Tibial artery (tissue), 4 donors: ENCODE data around the gene MCOLN1.

Experiments
- DNase-seq, 2 donors: peaks; one replicate each; pipeline ENCODE4 v3.0.0-alpha.2; 2019
- H3K27ac ChIP-seq, 2 donors: fragments of 200-600 bp; sonication (generic) in 1 of 2; 1 replicate in 1 of 2; 2 replicates in 1 of 2; pipeline ENCODE4 v1.5.1; 2018 to 2019; ENCODE audit warnings: mild to moderate bottlenecking in 1 of 2
- H3K27me3 ChIP-seq, 2 donors: fragments of 200-600 bp; sonication (generic) in 1 of 2; one replicate each; pipeline versions ENCODE4 v1.5.1 to v1.6.0; 2016 to 2019
- H3K36me3 ChIP-seq, 3 donors: fragments of 200-600 bp; sonication (generic) in 2 of 3; one replicate each; pipeline ENCODE4 v1.5.1; 2016 to 2019; ENCODE audit warnings: mild to moderate bottlenecking in 2 of 3
- H3K4me1 ChIP-seq, 4 donors: fragments of 200-600 bp; sonication (generic) in 2 of 4; 1 replicate in 3 of 4; 2 replicates in 1 of 4; pipeline ENCODE4 v1.5.1; 2016 to 2019
- H3K4me3 ChIP-seq, 2 donors: fragments of 200-600 bp; sonication (generic) in 1 of 2; 1 replicate in 1 of 2; 2 replicates in 1 of 2; pipeline ENCODE4 v1.5.1; 2018 to 2019; ENCODE audit warnings: mild to moderate bottlenecking in 2 of 2
- H3K9me3 ChIP-seq, 3 donors: fragments of 200-600 bp; sonication (generic) in 1 of 3; one replicate each; pipeline ENCODE4 v1.5.1; 2016 to 2019
- CTCF ChIP-seq, 2 experiments: fragments of 200-600 bp in 1 of 2; fragments of 450-650 bp in 1 of 2; IDR thresholded peaks; one replicate each; pipeline ENCODE4 v1.5.1; 2017 to 2019; ENCODE audit warnings: antibody characterized with exemption in 2 of 2, mild to moderate bottlenecking in 1 of 2, moderate library complexity in 1 of 2
- intact Hi-C: fragments of 100-400 bp; cut with DNase I; formaldehyde crosslinking; loops from one replicate; pipeline ENCODE4 v1.15.0; 2023; ENCODE audit warnings: low total_unique reads

Gene MCOLN1

GRCh38 chr19:7544626-7545025 lies 22.2 kb downstream of the MCOLN1 start:
- no peak for DNase-seq
- no peak overlapping the region for H3K27ac ChIP-seq
- peaks cover 37 to 69% (median 49%) of the 10 kb centered on the region in 3 donors for H3K36me3 ChIP-seq
- intact Hi-C loops, result no loop called here
- no peaks in the 10 kb centered on the region for H3K4me1 ChIP-seq
- no peaks in the 10 kb centered on the region for H3K27me3 ChIP-seq
- TF ChIP-seq CTCF (IDR thresholded peaks at IDR 0.05), result no peak
- H3K4me3 ChIP-seq, result no peak overlapping the region
- no peaks in the 10 kb centered on the region for H3K9me3 ChIP-seq

- Histone ChIP-seq H3K27me3 (no peaks in the 10 kb centered on the region), H3K4me1 (no peaks in the 10 kb centered on the region), H3K4me3 (no peak overlapping the region), H3K27ac (no peak overlapping the region), H3K36me3 (peaks cover 37 to 69% (median 49%) of the 10 kb centered on the region in 3 donors), H3K9me3 (no peaks in the 10 kb centered on the region)
- no peak for DNase-seq
- intact Hi-C loops, result no loop called here
- TF ChIP-seq CTCF (IDR thresholded peaks at IDR 0.05), result no peak
These were observed 22.9 kb downstream of the MCOLN1 start for GRCh38 chr19:7545300-7545699.

GRCh38 chr19:7545904-7546303 lies 23.5 kb downstream of the MCOLN1 start:
- H3K36me3 ChIP-seq, result peaks cover 34 to 69% (median 49%) of the 10 kb centered on the region in 3 donors

GRCh38 chr19:7547159-7547558 lies 24.7 kb downstream of the MCOLN1 start:
- intact Hi-C loops, result no loop called here
- no peak for DNase-seq
- Histone ChIP-seq H3K27me3 (no peaks in the 10 kb centered on the region), H3K36me3 (peaks cover 23 to 69% (median 38%) of the 10 kb centered on the region in 3 donors), H3K4me1 (peaks cover 0 to 10% (median 2%) of the 10 kb centered on the region in 4 donors), H3K4me3 (no peak overlapping the region), H3K27ac (no peak overlapping the region), H3K9me3 (no peaks in the 10 kb centered on the region)
- no peak for TF ChIP-seq CTCF (IDR thresholded peaks at IDR 0.05)

More at GRCh38 chr19:7545904-7546303, 23.5 kb downstream of the MCOLN1 start:
- no peak for TF ChIP-seq CTCF (IDR thresholded peaks at IDR 0.05)
- Histone ChIP-seq H3K27ac (no peak overlapping the region), H3K27me3 (no peaks in the 10 kb centered on the region), H3K4me1 (peaks cover 0 to 2% (median 0%) of the 10 kb centered on the region in 4 donors), H3K9me3 (no peaks in the 10 kb centered on the region), H3K4me3 (no peak overlapping the region)
- intact Hi-C loops, result no loop called here
- no peak for DNase-seq

GRCh38 chr19:7549429-7550148 lies 27.2 kb downstream of the MCOLN1 start:
- no peak for DNase-seq
- no peaks in the 10 kb centered on the region for H3K27me3 ChIP-seq

More at GRCh38 chr19:7549429-7550148, 27.2 kb downstream of the MCOLN1 start:
- peaks cover 21 to 66% (median 35%) of the 10 kb centered on the region in 3 donors for H3K36me3 ChIP-seq
- peaks cover 0 to 10% (median 2%) of the 10 kb centered on the region in 4 donors for H3K4me1 ChIP-seq
- no peak overlapping the region for H3K27ac ChIP-seq
- intact Hi-C loops, result no loop called here
- no peaks in the 10 kb centered on the region for H3K9me3 ChIP-seq
- no peak for TF ChIP-seq CTCF (IDR thresholded peaks at IDR 0.05)
- no peak overlapping the region for H3K4me3 ChIP-seq
